ENCODE measurements around the gene RGS10.

The RGS10 gene

GRCh38 chr10:119480667-119481066 is 61.9 kb downstream of the RGS10 start:
- DNase-seq (ENCODE audit: low read depth) = no peak
- H3K4me3 ChIP-seq (ENCODE audit: low read depth, low read length) = no peak overlapping the region
- no peak for TF ChIP-seq CTCF (IDR thresholded peaks at IDR 0.05; ENCODE audit: control insufficient read depth, extremely low read depth, insufficient read depth)

GRCh38 chr10:119479532-119479931 is 63.0 kb downstream of the RGS10 start:
- no peak overlapping the region for H3K4me3 ChIP-seq (ENCODE audit: low read depth, low read length)
- no peak for TF ChIP-seq CTCF (IDR thresholded peaks at IDR 0.05; ENCODE audit: control insufficient read depth, extremely low read depth, insufficient read depth)
- no peak for DNase-seq (ENCODE audit: low read depth)

GRCh38 chr10:119478811-119479341 is 63.6 kb downstream of the RGS10 start:
- H3K4me3 ChIP-seq (ENCODE audit: low read depth, low read length) = no peak overlapping the region
- TF ChIP-seq CTCF (IDR thresholded peaks at IDR 0.05; ENCODE audit: control insufficient read depth, extremely low read depth, insufficient read depth) = no peak
- no peak for DNase-seq (ENCODE audit: low read depth)

GRCh38 chr10:119478111-119478802 is 64.3 kb downstream of the RGS10 start:
- no peak overlapping the region for H3K4me3 ChIP-seq (ENCODE audit: low read depth, low read length)
- DNase-seq (ENCODE audit: low read depth) = no peak
- no peak for TF ChIP-seq CTCF (IDR thresholded peaks at IDR 0.05; ENCODE audit: control insufficient read depth, extremely low read depth, insufficient read depth)

GRCh38 chr10:119477444-119477843 is 65.1 kb downstream of the RGS10 start:
- TF ChIP-seq CTCF (IDR thresholded peaks at IDR 0.05; ENCODE audit: control insufficient read depth, extremely low read depth, insufficient read depth) = no peak
- no peak overlapping the region for H3K4me3 ChIP-seq (ENCODE audit: low read depth, low read length)
- DNase-seq (ENCODE audit: low read depth) = no peak

- H3K4me3 ChIP-seq (ENCODE audit: low read depth, low read length) = no peak overlapping the region
- no peak for TF ChIP-seq CTCF (IDR thresholded peaks at IDR 0.05; ENCODE audit: control insufficient read depth, extremely low read depth, insufficient read depth)
- no peak for DNase-seq (ENCODE audit: low read depth)
Measured at GRCh38 chr10:119474606-119475005, 67.9 kb downstream of the RGS10 start.

- no peak for TF ChIP-seq CTCF (IDR thresholded peaks at IDR 0.05; ENCODE audit: control insufficient read depth, extremely low read depth, insufficient read depth)
- DNase-seq (ENCODE audit: low read depth) = no peak
- no peak overlapping the region for H3K4me3 ChIP-seq (ENCODE audit: low read depth, low read length)
Measured at GRCh38 chr10:119473771-119474170, 68.7 kb downstream of the RGS10 start.
